NT2/D1 (cell line): Measurements from ENCODE around the gene PHLDA2.

Source experiments
- SUZ12 ChIP-seq: IDR thresholded peaks from 2 replicates; pipeline ENCODE4 v1.6.1; 2011; ENCODE audit not compliant: insufficient read length, insufficient read depth; ENCODE audit errors: extremely low read depth
- YY1 ChIP-seq: IDR thresholded peaks from 2 replicates; pipeline ENCODE4 v1.6.1; 2011; ENCODE audit not compliant: insufficient read length, insufficient read depth
- ZNF274 ChIP-seq: IDR thresholded peaks from 2 replicates; pipeline ENCODE4 v1.6.1; 2011; ENCODE audit warnings: mild to moderate bottlenecking, low read depth, low read length

DNA sequence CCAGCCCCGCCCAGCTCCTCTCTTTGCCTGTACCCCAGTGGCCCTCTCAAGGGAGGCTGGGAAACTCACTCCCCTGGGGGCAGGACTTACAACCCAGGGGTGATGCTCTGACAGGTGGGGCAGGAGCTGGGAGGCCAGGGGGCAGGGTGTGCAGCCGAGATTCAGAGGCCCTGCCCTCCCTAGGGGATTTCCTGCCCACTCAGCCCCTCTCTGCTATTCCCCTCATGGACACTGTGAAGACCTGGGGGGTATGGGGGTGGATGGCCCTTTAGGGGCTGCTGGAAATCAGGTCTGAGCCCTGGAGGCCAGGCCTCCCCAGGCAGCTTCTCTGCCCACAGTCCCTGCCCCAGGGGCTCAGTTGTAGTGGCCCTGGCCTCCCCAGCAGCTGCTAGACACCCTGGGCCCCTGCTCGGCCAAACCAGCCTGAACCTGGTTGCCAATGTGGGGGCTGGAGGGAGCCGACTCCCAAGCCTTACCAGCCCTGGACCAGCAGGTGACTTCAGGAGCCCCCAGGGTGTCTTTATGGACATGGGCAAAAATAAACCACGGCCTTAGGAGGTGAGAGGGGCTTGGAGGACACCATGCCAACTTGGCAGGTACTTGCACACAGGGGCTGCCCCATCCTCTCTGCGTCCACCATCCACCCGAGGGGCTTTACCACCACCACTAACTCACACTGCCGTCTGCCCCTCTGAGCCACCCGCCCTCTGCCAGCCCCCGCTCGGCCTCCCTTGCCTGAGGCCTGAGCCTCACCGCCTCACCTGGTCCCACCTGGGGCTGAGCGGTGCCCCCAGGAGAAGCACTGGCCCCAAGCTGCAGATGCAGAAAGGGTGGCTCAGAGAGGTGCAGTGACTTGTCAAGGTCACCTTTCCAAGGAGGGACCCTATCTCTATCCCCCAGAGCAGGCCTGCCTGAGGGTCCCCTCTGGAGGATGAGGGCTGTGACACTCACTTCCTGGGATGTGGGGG is 2.8 kb upstream of the PHLDA2 start:
- no peak for TF ChIP-seq YY1
- no peak for TF ChIP-seq ZNF274
- TF ChIP-seq SUZ12 = no peak
